HG03378 (cell line): ENCODE results near the gene GAP43.
A peak's percentile ranks its signal among the peaks of the same experiment; 100 is the strongest.
"Not testable (repeated sequence)": the region's sequence is repeated elsewhere in the genome, so short reads cannot be mapped to it uniquely, and the experiment has no call there.

Experiments
- ATAC-seq: cut with Tn5 transposase; IDR thresholded peaks from one replicate; pipeline ENCODE4 v1.9.1; 2021; ENCODE audit warnings: mild to moderate bottlenecking, moderate library complexity; ENCODE audit not compliant: unreplicated experiment

GAP43 gene

DNA sequence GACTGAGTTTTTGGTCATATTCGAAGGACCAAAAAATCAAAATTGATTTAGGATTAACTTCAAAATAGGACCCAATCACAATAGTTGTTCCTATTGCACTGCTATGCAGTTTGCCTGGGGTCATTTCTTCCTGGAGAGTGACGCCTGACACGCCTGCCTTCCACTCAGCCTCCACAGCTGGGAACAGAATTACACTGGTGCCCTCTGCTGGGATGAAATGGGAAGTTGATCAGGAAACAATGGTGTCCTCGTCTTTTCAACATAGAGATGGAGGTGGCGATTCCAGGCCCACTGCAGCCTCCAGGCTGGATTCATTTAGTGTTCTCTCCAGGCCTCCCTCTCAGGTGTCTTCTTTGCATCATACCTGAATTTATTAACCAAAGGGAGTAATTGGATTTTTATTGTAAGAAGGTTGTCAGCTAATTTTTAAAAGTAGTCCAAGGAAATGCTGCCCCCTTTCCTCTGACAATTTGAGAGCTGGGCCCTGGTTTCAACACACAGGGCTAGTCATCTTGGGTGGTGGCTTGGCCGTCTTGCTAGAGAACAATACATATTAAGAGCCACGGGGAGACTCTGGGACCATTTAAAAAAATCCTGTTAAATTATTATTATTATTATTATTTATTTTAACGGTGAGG is 69.7 kb downstream of the GAP43 start:
- ATAC-seq, result peak; percentile 94

DNA sequence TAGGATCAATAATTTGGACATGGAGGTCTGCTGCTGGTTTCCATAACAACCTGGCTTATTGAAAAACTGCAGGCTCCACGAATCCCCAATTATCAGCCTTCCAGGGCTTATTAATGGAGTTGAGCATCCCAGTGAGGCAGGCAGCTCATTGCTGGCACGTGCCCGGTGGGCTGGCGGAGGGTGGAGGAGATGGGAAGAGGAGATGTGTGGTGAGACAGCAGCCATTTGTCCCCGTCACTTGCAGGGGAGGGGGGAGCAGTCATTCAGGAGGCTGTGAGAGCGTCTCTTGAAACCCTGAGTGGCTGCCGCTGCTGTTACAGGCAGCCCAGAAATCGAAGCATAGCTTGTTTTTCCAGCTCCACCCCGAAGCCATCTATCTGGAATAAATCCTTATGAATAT is 70.6 kb downstream of the GAP43 start:
- ATAC-seq, result no peak

- ATAC-seq, result no peak
Observed at GRCh38 chr3:115695090-115695489, 71.8 kb downstream of the GAP43 start.

- ATAC-seq, result no peak
Observed at GRCh38 chr3:115697263-115698053, 74.1 kb downstream of the GAP43 start.

DNA sequence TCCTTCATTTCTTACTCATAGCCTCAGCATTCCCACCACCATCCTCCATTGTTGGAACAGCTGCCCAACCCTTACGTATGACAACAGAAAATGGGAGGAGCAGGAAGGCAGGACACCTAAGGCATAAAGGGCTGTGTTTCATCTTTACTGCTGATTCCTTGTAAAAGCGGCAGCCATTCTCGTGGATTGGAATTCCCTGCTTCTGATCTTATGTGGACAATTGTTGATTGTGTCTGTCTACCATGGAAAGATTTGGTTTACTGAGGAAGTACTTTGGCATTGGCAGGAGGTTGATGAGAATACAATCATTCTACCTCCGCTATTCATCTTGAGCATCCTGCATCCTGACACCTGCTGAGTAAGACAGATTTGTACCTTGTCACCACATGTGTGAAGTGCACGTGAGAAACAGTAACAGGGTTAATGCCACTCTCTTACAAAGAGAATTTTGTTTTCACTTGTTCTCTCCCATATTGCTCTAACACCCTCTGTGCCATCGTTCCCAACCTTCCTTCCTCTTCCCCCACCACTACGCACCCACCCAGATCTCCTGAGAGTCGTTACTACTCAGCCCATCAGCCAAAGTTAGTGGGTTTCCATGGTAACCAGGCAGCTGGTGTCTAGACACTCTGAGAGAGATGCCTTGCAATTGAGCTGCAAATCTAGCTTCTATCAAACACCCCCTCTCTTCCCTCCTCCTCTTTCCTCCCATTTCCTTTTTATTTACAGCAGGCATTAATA is 75.7 kb downstream of the GAP43 start:
- ATAC-seq, result no peak

DNA sequence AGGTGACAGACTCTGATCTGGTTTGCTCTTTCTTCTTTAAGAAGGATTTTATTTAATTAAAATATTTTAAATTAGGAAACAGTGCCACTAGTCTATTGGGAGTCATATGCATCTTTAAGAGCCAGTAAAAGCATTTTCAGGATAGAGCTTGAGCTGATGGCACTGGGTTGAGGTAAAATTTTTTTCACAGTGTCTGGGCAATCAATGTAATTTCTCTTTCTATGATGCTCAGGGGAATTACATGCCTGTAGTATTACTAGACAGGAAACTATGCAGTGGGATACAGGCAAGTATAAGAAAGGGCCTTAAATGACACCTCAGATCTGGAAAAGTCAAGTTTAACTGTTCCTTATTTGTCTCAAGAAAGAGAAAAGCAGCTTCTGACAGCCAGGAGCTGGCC is 76.4 kb downstream of the GAP43 start:
- ATAC-seq, result no peak

DNA sequence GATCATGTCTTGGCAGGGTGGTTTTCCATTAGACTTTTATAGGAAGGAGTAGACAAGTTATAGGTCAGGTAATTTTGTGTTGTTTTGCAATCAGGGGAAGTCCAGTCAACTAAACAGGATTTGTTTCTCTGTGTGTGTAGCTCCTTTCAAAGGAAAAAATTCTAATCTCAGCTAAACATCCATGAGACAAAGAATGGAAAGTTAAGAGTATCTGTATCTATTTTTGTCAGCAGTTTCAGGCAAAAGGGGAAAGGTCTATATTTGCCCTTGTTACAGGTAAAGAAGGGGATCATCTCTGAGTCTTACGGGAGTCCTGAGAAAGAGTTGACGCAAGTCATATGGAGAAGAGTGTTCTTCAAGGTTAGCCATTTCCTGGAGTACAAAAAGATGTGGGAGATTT is 79.3 kb downstream of the GAP43 start:
- no peak for ATAC-seq

- no peak for ATAC-seq
Observed at GRCh38 chr3:115704661-115705338, 81.5 kb downstream of the GAP43 start.

GRCh38 chr3:115706311-115706829 is 83.1 kb downstream of the GAP43 start:
- ATAC-seq, result no peak

DNA sequence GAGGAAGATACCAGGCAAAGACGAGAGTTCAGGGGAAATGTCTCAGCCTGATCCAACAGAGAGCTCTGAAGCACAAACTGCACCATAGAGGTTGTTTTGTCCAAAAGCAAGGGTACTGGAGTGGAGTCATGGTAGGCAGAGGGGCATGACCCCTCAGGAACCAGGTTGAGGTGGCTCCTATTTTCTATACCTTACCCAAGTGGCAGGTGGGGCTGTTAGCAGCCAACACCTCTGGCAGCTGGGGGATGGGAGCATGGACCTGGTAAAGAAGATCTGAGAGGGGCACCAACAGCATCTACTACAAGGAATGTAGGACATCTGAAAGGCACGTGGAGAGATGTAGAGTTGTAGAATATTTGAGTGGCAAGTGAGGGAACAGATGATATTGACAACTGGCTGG is 85.2 kb downstream of the GAP43 start:
- ATAC-seq, result no peak

DNA sequence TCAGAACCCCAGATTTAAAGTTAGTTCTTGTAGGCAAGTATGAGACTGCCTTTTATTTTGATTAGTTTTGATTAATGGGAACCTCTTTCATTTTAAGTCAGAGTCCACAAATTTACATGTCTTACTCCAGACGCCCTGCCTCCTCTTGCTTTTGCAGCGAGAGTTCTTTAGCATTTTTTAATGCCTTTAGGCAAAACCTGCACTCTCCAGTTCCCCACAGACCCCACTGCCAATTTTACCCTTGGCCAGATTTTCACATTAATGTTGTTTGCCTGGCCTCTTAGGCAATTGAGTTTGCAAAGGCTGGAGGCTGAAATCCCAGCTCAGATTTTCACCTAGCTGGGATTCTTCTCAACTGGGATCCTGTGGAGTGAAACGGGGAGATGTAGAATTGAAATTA is 85.8 kb downstream of the GAP43 start:
- no peak for ATAC-seq

DNA sequence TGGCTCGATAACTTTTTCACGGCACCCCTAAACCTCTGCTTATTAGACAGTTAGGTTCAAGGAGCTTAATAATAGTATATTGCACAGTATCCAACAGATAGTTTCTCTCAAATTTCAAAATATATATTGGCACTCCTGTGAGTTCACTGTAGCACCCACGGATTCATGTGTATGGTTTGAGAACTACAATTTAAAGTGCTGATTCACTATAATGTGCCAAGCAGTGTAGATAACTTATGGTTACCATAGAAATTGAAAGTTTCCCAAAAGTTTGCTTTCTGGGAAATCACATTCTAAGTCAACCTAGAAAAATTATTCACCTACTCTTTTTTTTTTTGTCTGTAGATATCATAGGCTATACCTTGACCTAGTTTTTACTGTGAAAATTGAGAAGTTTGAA is 86.6 kb downstream of the GAP43 start:
- ATAC-seq, result no peak

GRCh38 chr3:115710799-115711198 is 87.5 kb downstream of the GAP43 start:
- ATAC-seq, result no peak

GRCh38 chr3:115712871-115713270 is 89.6 kb downstream of the GAP43 start:
- no peak for ATAC-seq

DNA sequence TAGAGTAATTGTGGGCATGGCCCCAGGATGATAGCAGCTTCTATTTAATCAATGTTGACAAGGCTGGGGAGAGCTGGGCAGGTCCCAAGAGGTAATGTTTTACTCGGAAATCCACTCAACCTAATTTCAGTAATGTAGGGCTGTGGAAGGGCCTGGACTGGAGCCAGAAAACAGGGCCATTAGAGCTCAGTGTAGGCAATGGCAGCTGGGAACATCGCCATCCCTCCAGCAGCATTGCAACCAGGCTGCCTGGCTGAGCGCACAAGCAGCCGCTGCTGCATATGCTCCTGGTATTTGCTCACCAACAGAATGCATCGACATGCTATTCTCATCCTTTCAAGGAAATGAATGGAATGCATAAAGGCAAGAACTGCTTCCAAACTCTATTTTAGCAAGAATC is 90.0 kb downstream of the GAP43 start:
- ATAC-seq, result no peak

- ATAC-seq, result no peak
Observed at GRCh38 chr3:115715241-115715745, 92.0 kb downstream of the GAP43 start.

- no peak for ATAC-seq
Observed at GRCh38 chr3:115720983-115721382, 97.7 kb downstream of the GAP43 start.

- ATAC-seq, result no peak
Observed at GRCh38 chr3:115725800-115726199, 102.5 kb downstream of the GAP43 start.

- no peak for ATAC-seq
Observed at GRCh38 chr3:115727135-115727534, 103.8 kb downstream of the GAP43 start.

DNA sequence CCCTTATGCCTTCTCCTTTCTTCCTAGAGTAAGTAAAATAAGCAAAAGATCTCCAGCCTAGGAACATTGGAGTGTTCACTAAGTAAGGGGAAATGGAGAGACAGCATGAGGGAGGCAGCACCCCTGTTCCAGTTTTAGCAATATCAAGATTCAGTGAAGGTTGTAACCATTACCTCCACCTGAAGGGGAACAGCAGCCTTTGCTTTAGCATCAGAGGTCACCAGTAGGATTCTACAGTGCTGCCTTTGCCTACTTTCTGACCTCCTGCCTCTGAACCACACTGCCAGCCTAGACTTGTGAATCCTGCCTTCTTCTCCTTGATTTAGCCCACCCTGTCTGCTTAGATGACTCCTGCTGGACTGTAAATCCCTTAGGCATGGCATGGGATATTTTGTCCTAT is 104.7 kb downstream of the GAP43 start:
- ATAC-seq, result no peak

DNA sequence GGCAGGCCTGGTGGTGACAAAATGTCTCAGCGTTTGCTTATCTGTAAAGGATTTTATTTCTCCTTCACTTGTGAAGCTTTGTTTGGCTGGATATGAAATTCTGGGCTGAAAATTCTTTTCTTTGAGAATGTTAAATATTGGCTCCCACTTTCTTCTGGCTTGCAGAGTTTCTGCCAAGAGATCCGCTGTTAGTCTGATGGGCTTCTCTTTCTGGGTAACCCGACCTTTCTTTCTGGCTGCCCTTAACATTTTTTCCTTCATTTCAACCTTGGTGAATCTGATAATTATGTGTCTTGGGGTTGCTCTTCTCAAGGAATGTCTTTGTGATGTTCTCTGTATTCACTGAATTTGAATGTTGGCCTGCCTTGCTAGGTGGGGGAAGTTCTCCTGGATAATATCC is 113.0 kb downstream of the GAP43 start:
- not testable (repeated sequence) for ATAC-seq
